ENCODE results near the gene DIP2C. TPM values are rescaled to one million over a fixed set of nuclear protein-coding genes. Genes with fewer than 3 reads are reported as not detected.

DIP2C gene
- total and polyA plus RNA-seq, 2 donors (not counting 1 experiment from before 2014, with no cell fraction given) = 1.3 to 1.9 TPM

- H3K9me3 Mint-ChIP-seq (ENCODE audit: insufficient read depth) = no peaks in the 10 kb centered on the region
- no peak overlapping the region for H3K4me2 ChIP-seq (replicated peaks; ENCODE audit: low read depth, low read length, poor library complexity, severe bottlenecking)
Measured at GRCh38 chr10:287814-288213, 401.7 kb downstream of the DIP2C start.

More at GRCh38 chr10:287814-288213, 401.7 kb downstream of the DIP2C start:
- no peak for ATAC-seq (ENCODE audit: low read depth)
- H3K27me3 ChIP-seq (replicated peaks in 1 of 4; ENCODE audit: control extremely low read depth in 1 of 4, control insufficient read depth in 3 of 4, insufficient read depth in 4 of 4, low read length in 3 of 4) = no peaks in the 10 kb centered on the region
- ChIA-PET CTCF (no interaction called here), POLR2A (no interaction called here)
- peaks cover 0 to 2% of the 10 kb centered on the region in 2 experiments for H3K36me3 ChIP-seq (replicated peaks in 1 of 2; ENCODE audit: control extremely low read depth in 1 of 2, control insufficient read depth in 1 of 2, extremely low read depth in 1 of 2, insufficient read depth in 2 of 2, low read length in 1 of 2)
- 100% methylated on average over 4 of the region's 4 CpGs for WGBS (ENCODE audit: insufficient coverage)
- peaks cover 0 to 19% of the 10 kb centered on the region in 2 donors for H3K4me1 ChIP-seq (ENCODE audit: control insufficient read depth in 2 of 2, insufficient read depth in 2 of 2, low read length in 2 of 2)
- Mint-ChIP-seq H3K27me3 (peaks cover 3% of the 10 kb centered on the region), H3K4me1 (peaks cover 28% of the 10 kb centered on the region), H3K4me3 (no peak overlapping the region), H3K27ac (peak overlapping the region; percentile 47)
- no peaks in the 10 kb centered on the region for H3K79me2 ChIP-seq (ENCODE audit: control insufficient read depth, insufficient read depth, low read length)
- no peaks in the 10 kb centered on the region for H4K20me1 ChIP-seq (ENCODE audit: control insufficient read depth, insufficient read depth, low read length, poor library complexity, severe bottlenecking)
- H3K9me3 ChIP-seq (ENCODE audit: control extremely low read depth in 1 of 3, control insufficient read depth in 2 of 3, insufficient read depth in 1 of 3, low read length in 2 of 3) = peaks cover 0 to 3% (median 0%) of the 10 kb centered on the region in 3 donors
- TF ChIP-seq CTCF (IDR thresholded peaks at IDR 0.05) (no peak), EZH2 (IDR thresholded peaks at IDR 0.05; ENCODE audit: borderline replicate concordance, insufficient read depth, low read depth, low read length, poor library complexity, severe bottlenecking) (no peak)
- no peak for DNase-seq
- intact Hi-C loops (cut with micrococcal nuclease) = no loop called here
- no peak overlapping the region for H3K27ac ChIP-seq (ENCODE audit: low read length in 2 of 2)
- no peak overlapping the region for H3K4me3 ChIP-seq (ENCODE audit: control extremely low read depth in 1 of 5, extremely low read depth in 1 of 5, insufficient read depth in 1 of 5, low read depth in 2 of 5, low read length in 4 of 5)
- no peak overlapping the region for H2AFZ ChIP-seq (ENCODE audit: insufficient read depth, low read depth, low read length, poor library complexity, severe bottlenecking)
- no peak overlapping the region for H3K9ac ChIP-seq (ENCODE audit: low read length)
